ENCODE measurements around the gene UNC13B. TPM values are rescaled to one million over a fixed set of nuclear protein-coding genes. Genes with fewer than 3 reads are reported as not detected.

The UNC13B gene
- total and polyA plus RNA-seq, 2 of the 13 experiments (the other 11 are each of a cell fraction or from before 2014, with no cell fraction given), result 14.0 to 18.3 TPM

DNA sequence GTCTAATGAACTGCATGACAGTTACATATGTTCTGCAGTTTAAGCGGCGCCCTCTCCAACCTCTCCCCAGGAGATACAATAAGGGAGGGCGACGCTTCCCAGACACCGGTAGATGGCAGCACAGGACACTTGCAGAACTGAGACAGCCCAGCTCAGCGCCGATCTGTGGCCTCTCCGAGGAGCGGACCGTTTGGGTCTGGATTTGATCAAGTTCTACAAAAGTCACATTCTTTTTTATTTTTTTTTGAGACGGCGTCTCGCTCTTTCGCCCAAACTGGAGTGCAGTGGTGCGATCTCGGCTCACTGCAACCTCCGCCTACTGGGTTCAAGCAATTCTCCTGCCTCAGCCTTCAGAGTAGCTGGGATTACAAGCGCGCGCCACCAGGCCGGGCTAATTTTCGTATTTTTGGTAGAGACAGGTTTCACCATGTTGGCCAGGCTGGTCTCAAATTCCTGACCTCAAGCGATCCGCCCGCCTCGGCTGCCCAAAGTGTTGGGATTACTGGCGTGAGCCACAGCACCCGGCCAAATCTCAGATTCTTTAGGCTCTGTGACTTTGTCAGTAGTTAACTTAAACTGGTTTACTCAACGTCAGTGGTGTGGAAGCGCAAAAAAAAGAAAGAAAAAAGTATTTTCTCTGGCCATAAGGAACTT lies 44.8 kb upstream of the UNC13B start (continued):
- TF ChIP-seq MIER2 (CRISPR knock-in tag; IDR thresholded peaks at IDR 0.05), result 0 out of 2 replicates have a peak, but pooled peaks have one; percentile 30
- TF ChIP-seq PPARG (CRISPR knock-in tag; conservative IDR thresholded peaks at IDR 0.05), result 0 out of 2 replicates have a peak, but pooled peaks have one; percentile 35
- TF ChIP-seq KMT2B (CRISPR knock-in tag; IDR thresholded peaks at IDR 0.05), result 0 out of 2 replicates have a peak, but pooled peaks have one; percentile 28
- TF ChIP-seq ZNF674 (CRISPR knock-in tag; IDR thresholded peaks at IDR 0.05; ENCODE audit: low read depth), result no peak
- TF ChIP-seq, protein P1, sequence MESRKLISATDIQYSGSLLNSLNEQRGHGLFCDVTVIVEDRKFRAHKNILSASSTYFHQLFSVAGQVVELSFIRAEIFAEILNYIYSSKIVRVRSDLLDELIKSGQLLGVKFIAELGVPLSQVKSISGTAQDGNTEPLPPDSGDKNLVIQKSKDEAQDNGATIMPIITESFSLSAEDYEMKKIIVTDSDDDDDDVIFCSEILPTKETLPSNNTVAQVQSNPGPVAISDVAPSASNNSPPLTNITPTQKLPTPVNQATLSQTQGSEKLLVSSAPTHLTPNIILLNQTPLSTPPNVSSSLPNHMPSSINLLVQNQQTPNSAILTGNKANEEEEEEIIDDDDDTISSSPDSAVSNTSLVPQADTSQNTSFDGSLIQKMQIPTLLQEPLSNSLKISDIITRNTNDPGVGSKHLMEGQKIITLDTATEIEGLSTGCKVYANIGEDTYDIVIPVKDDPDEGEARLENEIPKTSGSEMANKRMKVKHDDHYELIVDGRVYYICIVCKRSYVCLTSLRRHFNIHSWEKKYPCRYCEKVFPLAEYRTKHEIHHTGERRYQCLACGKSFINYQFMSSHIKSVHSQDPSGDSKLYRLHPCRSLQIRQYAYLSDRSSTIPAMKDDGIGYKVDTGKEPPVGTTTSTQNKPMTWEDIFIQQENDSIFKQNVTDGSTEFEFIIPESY (CRISPR knock-in tag; IDR thresholded peaks at IDR 0.05), result 0 out of 2 replicates have a peak, but pooled peaks have one; percentile 15
- peak; percentile 83; the same call in 1 of the 2 replicates for TF ChIP-seq ZNF124 (CRISPR knock-in tag; IDR thresholded peaks at IDR 0.05)
- peak; percentile 30; the same call in 1 of the 2 replicates for TF ChIP-seq PHF8 (CRISPR knock-in tag; IDR thresholded peaks at IDR 0.05)
- TF ChIP-seq, protein P2, sequence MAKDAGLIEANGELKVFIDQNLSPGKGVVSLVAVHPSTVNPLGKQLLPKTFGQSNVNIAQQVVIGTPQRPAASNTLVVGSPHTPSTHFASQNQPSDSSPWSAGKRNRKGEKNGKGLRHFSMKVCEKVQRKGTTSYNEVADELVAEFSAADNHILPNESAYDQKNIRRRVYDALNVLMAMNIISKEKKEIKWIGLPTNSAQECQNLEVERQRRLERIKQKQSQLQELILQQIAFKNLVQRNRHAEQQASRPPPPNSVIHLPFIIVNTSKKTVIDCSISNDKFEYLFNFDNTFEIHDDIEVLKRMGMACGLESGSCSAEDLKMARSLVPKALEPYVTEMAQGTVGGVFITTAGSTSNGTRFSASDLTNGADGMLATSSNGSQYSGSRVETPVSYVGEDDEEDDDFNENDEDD (CRISPR knock-in tag; IDR thresholded peaks at IDR 0.05; ENCODE audit: borderline replicate concordance), result peak; percentile 16; the same call in 1 of the 2 replicates
- TF ChIP-seq, protein P3, sequence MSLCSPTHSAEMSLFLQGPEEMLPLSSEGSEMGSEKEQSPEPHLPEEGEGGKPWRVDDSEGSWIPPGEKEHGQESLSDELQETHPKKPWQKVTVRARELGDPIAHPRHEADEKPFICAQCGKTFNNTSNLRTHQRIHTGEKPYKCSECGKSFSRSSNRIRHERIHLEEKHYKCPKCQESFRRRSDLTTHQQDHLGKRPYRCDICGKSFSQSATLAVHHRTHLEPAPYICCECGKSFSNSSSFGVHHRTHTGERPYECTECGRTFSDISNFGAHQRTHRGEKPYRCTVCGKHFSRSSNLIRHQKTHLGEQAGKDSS (CRISPR knock-in tag; IDR thresholded peaks at IDR 0.05; ENCODE audit: borderline replicate concordance, low read depth), result 0 out of 2 replicates have a peak, but pooled peaks have one; percentile 23
- 0 out of 2 replicates have a peak, but pooled peaks have one; percentile 3 for TF ChIP-seq GABPB1 (CRISPR knock-in tag; IDR thresholded peaks at IDR 0.05)
- 0 out of 2 replicates have a peak, but pooled peaks have one; percentile 9 for TF ChIP-seq ZNF331 (CRISPR knock-in tag; IDR thresholded peaks at IDR 0.05)
- TF ChIP-seq, protein P4, sequence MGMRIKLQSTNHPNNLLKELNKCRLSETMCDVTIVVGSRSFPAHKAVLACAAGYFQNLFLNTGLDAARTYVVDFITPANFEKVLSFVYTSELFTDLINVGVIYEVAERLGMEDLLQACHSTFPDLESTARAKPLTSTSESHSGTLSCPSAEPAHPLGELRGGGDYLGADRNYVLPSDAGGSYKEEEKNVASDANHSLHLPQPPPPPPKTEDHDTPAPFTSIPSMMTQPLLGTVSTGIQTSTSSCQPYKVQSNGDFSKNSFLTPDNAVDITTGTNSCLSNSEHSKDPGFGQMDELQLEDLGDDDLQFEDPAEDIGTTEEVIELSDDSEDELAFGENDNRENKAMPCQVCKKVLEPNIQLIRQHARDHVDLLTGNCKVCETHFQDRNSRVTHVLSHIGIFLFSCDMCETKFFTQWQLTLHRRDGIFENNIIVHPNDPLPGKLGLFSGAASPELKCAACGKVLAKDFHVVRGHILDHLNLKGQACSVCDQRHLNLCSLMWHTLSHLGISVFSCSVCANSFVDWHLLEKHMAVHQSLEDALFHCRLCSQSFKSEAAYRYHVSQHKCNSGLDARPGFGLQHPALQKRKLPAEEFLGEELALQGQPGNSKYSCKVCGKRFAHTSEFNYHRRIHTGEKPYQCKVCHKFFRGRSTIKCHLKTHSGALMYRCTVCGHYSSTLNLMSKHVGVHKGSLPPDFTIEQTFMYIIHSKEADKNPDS (CRISPR knock-in tag; IDR thresholded peaks at IDR 0.05), result no peak
- TF ChIP-seq CBX5 (CRISPR knock-in tag; IDR thresholded peaks at IDR 0.05; ENCODE audit: borderline replicate concordance), result 0 out of 2 replicates have a peak, but pooled peaks have one; percentile 36
- TF ChIP-seq, protein P5, sequence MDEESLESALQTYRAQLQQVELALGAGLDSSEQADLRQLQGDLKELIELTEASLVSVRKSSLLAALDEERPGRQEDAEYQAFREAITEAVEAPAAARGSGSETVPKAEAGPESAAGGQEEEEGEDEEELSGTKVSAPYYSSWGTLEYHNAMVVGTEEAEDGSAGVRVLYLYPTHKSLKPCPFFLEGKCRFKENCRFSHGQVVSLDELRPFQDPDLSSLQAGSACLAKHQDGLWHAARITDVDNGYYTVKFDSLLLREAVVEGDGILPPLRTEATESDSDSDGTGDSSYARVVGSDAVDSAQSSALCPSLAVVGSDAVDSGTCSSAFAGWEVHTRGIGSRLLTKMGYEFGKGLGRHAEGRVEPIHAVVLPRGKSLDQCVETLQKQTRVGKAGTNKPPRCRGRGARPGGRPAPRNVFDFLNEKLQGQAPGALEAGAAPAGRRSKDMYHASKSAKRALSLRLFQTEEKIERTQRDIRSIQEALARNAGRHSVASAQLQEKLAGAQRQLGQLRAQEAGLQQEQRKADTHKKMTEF (CRISPR knock-in tag; IDR thresholded peaks at IDR 0.05), result peak; percentile 61
- TF ChIP-seq ZNF777 (CRISPR knock-in tag; IDR thresholded peaks at IDR 0.05), result peak; percentile 33; the same call in 1 of the 2 replicates
- 0 out of 2 replicates have a peak, but pooled peaks have one; percentile 14 for TF ChIP-seq ETV5 (CRISPR knock-in tag; IDR thresholded peaks at IDR 0.05; ENCODE audit: borderline replicate concordance)
- 0 out of 2 replicates have a peak, but pooled peaks have one; percentile 25 for TF ChIP-seq TARDBP (CRISPR knock-in tag; IDR thresholded peaks at IDR 0.05)
- TF ChIP-seq ZNF816 (CRISPR knock-in tag; IDR thresholded peaks at IDR 0.05; ENCODE audit: borderline replicate concordance), result 0 out of 2 replicates have a peak, but pooled peaks have one; percentile 56
- peak; percentile 61; the same call in 1 of the 2 replicates for TF ChIP-seq PHF21A (CRISPR knock-in tag; IDR thresholded peaks at IDR 0.05)
